Glomerular visceral epithelial cell (primary cell): Measurements from ENCODE around the gene PDE1C.

ENCODE experiments used
- DNase-seq: peaks from one replicate; pipeline ENCODE4 v3.0.0-alpha.2; 2016; ENCODE audit errors: extremely low spot score

Gene PDE1C

GRCh38 chr7:31776616-31777015, 293.6 kb downstream of the PDE1C start:
- DNase-seq, result peak; percentile 51

DNA sequence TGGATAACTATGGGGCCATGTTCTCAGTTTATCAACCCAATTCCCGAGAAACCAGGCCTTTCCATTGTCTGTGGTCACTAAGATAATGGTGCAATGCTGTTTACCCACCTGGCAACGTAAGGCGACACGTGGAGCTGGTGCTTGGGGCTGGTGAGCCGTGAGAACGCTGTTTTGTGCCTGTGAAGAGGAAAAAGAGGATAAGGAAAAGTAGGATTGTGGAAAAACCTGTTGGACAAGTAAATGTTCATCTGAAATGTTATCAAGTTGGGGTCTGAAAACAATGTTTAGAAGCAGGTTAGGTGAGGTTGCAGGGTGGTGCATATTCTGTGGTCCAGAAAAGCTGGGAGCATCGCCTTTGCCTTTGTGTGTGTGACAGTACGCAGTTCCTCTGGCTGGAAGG, 294.7 kb downstream of the PDE1C start:
- DNase-seq, result no peak

DNA sequence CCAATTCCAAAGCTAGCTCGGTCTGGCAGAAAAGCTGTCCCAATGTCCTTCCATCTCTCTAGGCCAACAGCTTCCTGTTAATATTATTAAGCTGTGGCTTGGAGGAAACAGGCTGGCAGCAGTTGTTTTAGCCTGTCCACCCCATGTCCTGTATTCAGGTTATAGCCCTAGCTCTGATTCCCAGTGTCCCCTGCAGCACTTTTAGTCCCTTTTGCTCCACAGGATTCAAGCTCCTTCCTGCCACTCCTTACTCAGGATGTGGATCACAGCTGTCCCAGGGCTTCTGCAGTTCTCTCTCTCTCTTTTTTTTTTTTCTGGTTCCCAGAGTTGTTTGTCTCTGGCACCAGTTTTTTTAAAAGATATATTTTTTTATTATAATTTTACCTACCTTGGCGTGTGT, 298.0 kb downstream of the PDE1C start:
- no peak for DNase-seq

DNA sequence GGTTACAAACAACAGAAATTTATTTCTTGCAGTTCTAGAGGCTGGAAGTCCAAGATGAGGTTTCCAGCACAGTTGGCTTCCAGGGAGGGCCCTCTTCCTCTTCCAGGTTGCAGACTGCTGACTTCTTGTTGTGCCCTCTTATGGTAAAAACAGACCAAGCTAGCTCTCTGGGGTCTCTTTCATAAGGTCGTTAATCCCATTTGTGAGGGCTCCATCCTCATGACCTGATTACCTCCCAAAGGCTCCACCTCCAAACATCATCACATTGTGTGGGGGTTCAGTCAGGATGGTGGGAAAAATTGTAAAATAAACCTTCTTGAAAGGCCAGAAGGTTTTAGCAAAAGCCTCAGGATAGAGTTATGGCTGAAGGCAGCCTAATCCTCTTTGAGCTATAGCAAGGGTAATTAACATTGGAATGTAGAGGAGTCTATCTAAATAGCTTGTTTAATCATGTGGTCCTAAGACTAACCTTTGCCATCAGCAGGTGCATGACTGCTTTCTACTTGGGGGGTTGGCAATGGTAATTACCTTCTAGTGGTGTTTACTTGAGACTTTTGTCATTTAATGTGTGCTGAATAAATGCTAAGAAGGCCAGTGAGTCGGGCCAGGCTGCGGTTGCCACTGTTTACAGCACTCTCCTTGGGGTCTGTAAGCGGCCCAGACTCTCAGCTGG, 302.4 kb downstream of the PDE1C start:
- DNase-seq, result no peak

GRCh38 chr7:31764462-31764861, 305.7 kb downstream of the PDE1C start:
- DNase-seq, result no peak

GRCh38 chr7:31763548-31763947, 306.7 kb downstream of the PDE1C start:
- DNase-seq, result no peak

GRCh38 chr7:31761646-31762045, 308.6 kb downstream of the PDE1C start:
- no peak for DNase-seq

DNA sequence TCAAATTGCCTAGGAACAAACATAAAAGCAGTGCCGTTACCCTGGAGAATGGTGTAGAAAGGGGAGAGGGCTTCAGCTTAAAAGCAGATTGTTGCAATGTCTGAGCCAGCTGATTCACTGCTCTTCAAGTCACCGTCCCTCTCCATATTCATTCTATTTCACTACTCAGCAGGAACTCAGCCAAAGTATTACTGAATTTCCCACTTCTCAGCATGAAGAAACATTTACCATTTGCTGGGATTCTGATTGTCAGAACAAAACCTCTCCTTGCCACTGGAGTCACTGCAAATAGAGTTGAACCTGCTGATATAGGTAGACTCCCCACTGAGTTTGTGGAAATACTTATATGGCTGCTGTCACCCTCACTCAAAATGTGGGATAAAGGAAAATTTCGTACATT, 311.5 kb downstream of the PDE1C start:
- DNase-seq, result no peak

GRCh38 chr7:31751726-31752125, 318.5 kb downstream of the PDE1C start:
- no peak for DNase-seq

GRCh38 chr7:31748084-31748483, 322.1 kb downstream of the PDE1C start:
- DNase-seq, result no peak

GRCh38 chr7:31747553-31747952, 322.7 kb downstream of the PDE1C start:
- DNase-seq, result no peak

- DNase-seq, result peak; percentile 71
Measured at GRCh38 chr7:31744294-31744874, 325.8 kb downstream of the PDE1C start.

GRCh38 chr7:31741852-31742251, 328.4 kb downstream of the PDE1C start:
- no peak for DNase-seq

- DNase-seq, result peak; percentile 59
Measured at GRCh38 chr7:31735991-31736982, 333.9 kb downstream of the PDE1C start.

- DNase-seq, result no peak
Measured at GRCh38 chr7:31734456-31734855, 335.8 kb downstream of the PDE1C start.

DNA sequence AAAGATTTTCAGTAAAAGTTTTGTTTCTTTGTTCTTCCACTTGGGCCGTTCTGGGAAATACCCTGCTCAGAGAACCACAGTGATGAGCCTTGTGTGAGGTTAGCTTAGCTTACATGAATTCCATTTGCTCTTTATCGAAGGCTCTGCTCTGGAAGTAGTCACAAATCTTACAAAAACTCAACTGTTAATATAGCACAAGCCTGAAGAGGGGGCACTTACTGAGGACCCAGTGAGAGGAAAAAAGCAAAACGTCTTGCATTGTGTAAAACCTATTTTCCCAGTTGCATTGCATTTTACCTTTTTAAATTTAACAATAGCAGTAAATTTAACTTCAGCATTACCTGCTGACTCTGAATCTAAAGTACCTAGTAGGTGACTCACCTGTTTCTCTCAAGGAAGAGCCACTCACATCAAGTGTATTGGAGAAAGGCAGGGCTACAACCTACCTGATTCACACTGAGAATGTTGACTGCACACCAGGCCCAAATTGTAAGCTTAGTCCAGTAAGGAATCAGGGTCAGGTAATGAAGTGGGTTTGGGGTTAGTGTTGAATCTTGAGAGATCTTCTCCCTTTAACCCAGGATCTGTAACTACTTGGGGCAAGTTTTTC, 340.9 kb downstream of the PDE1C start:
- no peak for DNase-seq

DNA sequence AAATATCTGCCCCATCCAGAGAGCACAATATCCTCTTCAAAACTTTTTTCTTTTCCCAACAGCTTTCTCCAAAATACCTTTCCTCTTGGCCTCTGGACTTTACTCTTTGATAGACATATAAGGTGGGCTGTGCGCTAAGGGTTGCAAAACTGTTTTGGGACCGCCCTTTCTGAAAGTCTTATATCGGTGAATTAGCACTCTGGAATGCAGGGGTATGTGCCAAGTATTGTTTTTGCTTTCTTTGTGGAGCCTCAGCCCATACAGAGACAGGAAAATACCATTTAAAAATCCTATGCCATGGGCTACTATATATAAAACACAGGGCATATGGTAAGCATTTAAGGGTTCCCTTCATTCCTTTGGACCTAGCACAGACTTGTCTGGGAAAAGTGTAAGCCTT, 345.5 kb downstream of the PDE1C start:
- no peak for DNase-seq

DNA sequence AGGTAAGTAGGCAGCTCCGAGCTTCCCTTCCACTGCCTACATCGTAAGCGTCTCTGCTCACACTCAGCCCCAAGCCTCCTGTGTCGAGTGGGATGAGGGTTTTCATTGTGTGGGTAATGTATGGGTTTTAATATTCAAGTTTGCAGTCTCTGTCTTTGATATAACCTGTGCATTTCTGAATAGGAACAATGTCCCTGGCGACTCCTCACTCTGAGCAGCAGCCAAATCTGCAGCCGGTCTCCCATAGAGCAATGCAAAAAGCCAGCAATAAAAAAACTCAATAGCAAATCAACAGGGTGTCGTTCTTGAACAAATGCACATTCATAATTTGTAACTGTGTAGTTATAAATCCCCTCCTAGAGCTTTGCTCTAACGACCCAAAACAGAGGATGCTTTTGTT, 349.8 kb downstream of the PDE1C start:
- no peak for DNase-seq

GRCh38 chr7:31716355-31716754, 353.9 kb downstream of the PDE1C start:
- DNase-seq, result no peak

DNA sequence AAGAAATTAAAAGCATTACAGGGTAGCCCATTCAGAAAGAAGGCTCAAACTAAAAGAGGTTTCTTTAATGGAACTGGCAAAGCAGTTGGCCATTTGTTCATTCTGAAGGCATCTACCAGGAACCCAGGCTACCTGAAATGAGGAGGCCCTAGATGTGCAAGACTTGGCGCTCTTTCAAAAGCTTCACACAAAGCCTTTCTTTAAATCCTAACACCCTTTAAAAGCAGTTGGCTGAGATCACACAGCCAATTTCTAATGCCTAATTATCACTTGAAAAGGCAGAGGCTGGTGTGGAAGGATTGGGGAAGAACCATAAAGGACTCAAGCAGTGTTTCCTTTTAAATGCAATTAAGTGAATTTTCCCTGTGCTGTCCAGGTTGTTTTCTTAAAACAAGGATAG, 360.0 kb downstream of the PDE1C start:
- no peak for DNase-seq

GRCh38 chr7:31707089-31707488, 363.1 kb downstream of the PDE1C start:
- no peak for DNase-seq

DNA sequence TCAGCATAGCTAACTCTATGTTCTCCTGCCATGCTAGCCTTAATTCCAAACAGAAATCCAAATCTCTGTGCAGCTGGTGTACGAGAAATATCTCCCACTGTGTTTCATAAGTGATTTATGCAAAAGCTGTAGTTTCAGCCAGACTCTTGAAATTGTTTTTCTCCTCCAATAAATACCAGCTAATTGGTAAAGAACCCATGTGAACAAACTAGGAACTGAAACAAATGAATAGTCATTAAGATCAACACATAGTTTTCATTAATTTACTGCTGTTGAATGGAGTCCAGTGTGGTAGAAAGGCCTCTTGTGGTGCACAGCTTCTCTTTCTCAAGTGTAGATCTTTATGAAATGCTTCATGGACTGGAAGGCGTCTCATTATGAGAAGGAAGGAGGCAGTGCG, 364.8 kb downstream of the PDE1C start:
- DNase-seq, result no peak
